ENCODE results near the gene ADGRA1. TPM values are rescaled to one million over a fixed set of nuclear protein-coding genes. Genes with fewer than 3 reads are reported as not detected.

Gene ADGRA1
- total and polyA plus RNA-seq, 2 of the 13 experiments (the other 11 are each of a cell fraction or from before 2014, with no cell fraction given), result not detected

GRCh38 chr10:133156674-133157579 is 69.2 kb downstream of the ADGRA1 start:
- intact Hi-C loops (cut with micrococcal nuclease; ENCODE audit: unreplicated experiment), result no loop called here

More at GRCh38 chr10:133156674-133157579, 69.2 kb downstream of the ADGRA1 start:
- Histone ChIP-seq H3K4me1 (ENCODE audit: insufficient read depth, low read length) (peaks cover 8% of the 10 kb centered on the region), H3K27me3 (ENCODE audit: control insufficient read depth in 1 of 2, insufficient read depth in 2 of 2, low read length in 2 of 2) (peaks cover 8 to 37% of the 10 kb centered on the region in 2 experiments), H3K27ac (ENCODE audit: extremely low read length, insufficient read depth, low read length) (no peak overlapping the region), H4K20me1 (ENCODE audit: insufficient read depth, low read length) (no peaks in the 10 kb centered on the region), H3K4me2 (ENCODE audit: low read depth, low read length) (no peak overlapping the region), H3K9ac (ENCODE audit: insufficient read depth, low read depth, low read length) (no peak overlapping the region), H3K79me2 (ENCODE audit: insufficient read depth, low read length) (no peaks in the 10 kb centered on the region), H2AFZ (ENCODE audit: low read length) (no peak overlapping the region), H3K4me3 (replicated peaks in 1 of 3; ENCODE audit: insufficient read depth in 1 of 3, low read depth in 2 of 3, low read length in 3 of 3) (no peak overlapping the region), H3K9me3 (ENCODE audit: low read length) (no peaks in the 10 kb centered on the region), H3K36me3 (replicated peaks in 1 of 2; ENCODE audit: control insufficient read depth in 1 of 2, insufficient read depth in 2 of 2, low read length in 2 of 2) (no peaks in the 10 kb centered on the region)
- in situ Hi-C loops (cut with HindIII; ENCODE audit: extremely low pct_ligation_motif_present, low pct_unique_long_range_greater_than_20kb), result no loop called here
- POLR2A ChIA-PET, result no interaction called here
- TF ChIP-seq NONO (IDR thresholded peaks at IDR 0.05) (no peak), NONO (CRISPR knock-in tag; conservative IDR thresholded peaks at IDR 0.05) (no peak), ZNF646 (CRISPR knock-in tag; IDR thresholded peaks at IDR 0.05) (peak; percentile 47; the same call in 1 of the 2 replicates)
- DNase-seq (ENCODE audit: low spot score), result no peak
- 60% methylated on average over 22 of the region's 24 CpGs for WGBS (ENCODE audit: low lambda C conversion rate)
- CTCF ChIA-PET (ENCODE audit: low intra/inter-chr PET ratio, low total read pairs), result no interaction called here
- no TSS peak for BruUV-seq (replicated peaks)
- no peak for ATAC-seq
- FAIRE-seq, result no peak

Measured in HepG2 (cell line).